K562 (cell line): Measurements from ENCODE around the gene PTPN7. TPM values are rescaled to one million over a fixed set of nuclear protein-coding genes. Genes with fewer than 3 reads are reported as not detected.

Source experiments
- HNRNPK ChIP-seq: fragments of 200-400 bp; formaldehyde crosslinking; IDR thresholded peaks from one replicate; pipeline ENCODE4 v1.6.1; 2018; ENCODE audit warnings: mild to moderate bottlenecking, low read depth, low read length; ENCODE audit not compliant: poor library complexity, severe bottlenecking
- KLF1 ChIP-seq: fragments of 450-650 bp; IDR thresholded peaks from 2 replicates; pipeline ENCODE4 v1.6.1; 2016; ENCODE audit warnings: missing genetic modification characterization, missing compliant biosample characterization
- ZKSCAN1 ChIP-seq: fragments of 150-350 bp; IDR thresholded peaks from 2 replicates; pipeline ENCODE4 v1.6.1; 2016; ENCODE audit warnings: low read depth, low read length
- ZNF584 ChIP-seq: fragments of 200-800 bp; sonication (Bioruptor generic); IDR thresholded peaks from 2 replicates; pipeline ENCODE4 v1.6.1; 2016; ENCODE audit warnings: low read depth, mild to moderate bottlenecking, missing genetic modification characterization, missing compliant biosample characterization
- ZNF644 ChIP-seq: fragments of 200-800 bp; sonication (Bioruptor generic); IDR thresholded peaks from 2 replicates; pipeline ENCODE4 v1.6.1; 2016; ENCODE audit warnings: low read depth, missing genetic modification characterization, missing compliant biosample characterization
- polyA plus RNA-seq, 8 experiments: library from polyadenylated mRNA; depleted of rRNA in 4 of 8; stranded (reverse) in 5 of 8; unstranded in 3 of 8; fragments of >200 nt; fragmentation: Nextera tagmentation in 2 of 8; fragmentation: Illumina TruSeq in 1 of 8; extraction: Ambion mirVana in 2 of 8; extraction: Trizol in 1 of 8; gene quantifications; 2 replicates each; pipeline versions ENCODE4 v1.2.1 to v1.2.3, GENCODE V29; 2011 to 2014; ENCODE audit warnings: inconsistent platforms in 1 of 8, missing spikeins in 1 of 8
- total RNA-seq, 7 experiments: library from RNA; depleted of rRNA in 6 of 7; stranded (reverse); fragments of >200 nt in 6 of 7; fragmentation: Illumina TruSeq in 2 of 7; extraction: Trizol in 2 of 7; gene quantifications; 2 replicates each; pipeline versions ENCODE4 v1.2.1 to v1.2.3, GENCODE V29; 2011 to 2021; ENCODE audit warnings: low replicate concordance in 1 of 7
- TF ChIP-seq, protein P1 (sequence below), 2 experiments: fragments of 200-800 bp in 1 of 2; sonication (Bioruptor generic) in 1 of 2; sonication (generic) in 1 of 2; formaldehyde crosslinking in 1 of 2; IDR thresholded peaks in 1 of 2; conservative IDR thresholded peaks in 1 of 2; 2 replicates each; pipeline versions ENCODE4 v1.5.0 to v1.6.1; 2016 to 2020; ENCODE audit warnings: missing compliant biosample characterization in 1 of 2, missing genetic modification characterization in 1 of 2, missing genetic modification reagents in 1 of 2
- TF ChIP-seq, protein P2 (sequence below): fragments of 200-800 bp; sonication (Bioruptor generic); IDR thresholded peaks from 2 replicates; pipeline ENCODE4 v1.6.1; 2016; ENCODE audit warnings: missing genetic modification characterization, missing compliant biosample characterization

Gene PTPN7
- total and polyA plus RNA-seq, 9 of the 15 experiments (the other 6 are each of a cell fraction or from before 2014, with no cell fraction given) = 18.7 to 144 (median 120) TPM

GRCh38 chr1:202208351-202208857 is 48.0 kb upstream of the PTPN7 start (continued):
- TF ChIP-seq KLF1 (tag) (no peak), ZNF584 (no peak), ZNF644 (tag) (no peak), HNRNPK (no peak), ZKSCAN1 (no peak)
- TF ChIP-seq, protein P1, sequence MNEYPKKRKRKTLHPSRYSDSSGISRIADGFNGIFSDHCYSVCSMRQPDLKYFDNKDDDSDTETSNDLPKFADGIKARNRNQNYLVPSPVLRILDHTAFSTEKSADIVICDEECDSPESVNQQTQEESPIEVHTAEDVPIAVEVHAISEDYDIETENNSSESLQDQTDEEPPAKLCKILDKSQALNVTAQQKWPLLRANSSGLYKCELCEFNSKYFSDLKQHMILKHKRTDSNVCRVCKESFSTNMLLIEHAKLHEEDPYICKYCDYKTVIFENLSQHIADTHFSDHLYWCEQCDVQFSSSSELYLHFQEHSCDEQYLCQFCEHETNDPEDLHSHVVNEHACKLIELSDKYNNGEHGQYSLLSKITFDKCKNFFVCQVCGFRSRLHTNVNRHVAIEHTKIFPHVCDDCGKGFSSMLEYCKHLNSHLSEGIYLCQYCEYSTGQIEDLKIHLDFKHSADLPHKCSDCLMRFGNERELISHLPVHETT (CRISPR knock-in tag; conservative IDR thresholded peaks at IDR 0.05 in 1 of 2, IDR thresholded peaks at IDR 0.05 in 1 of 2) = no peak
- TF ChIP-seq, protein P2, sequence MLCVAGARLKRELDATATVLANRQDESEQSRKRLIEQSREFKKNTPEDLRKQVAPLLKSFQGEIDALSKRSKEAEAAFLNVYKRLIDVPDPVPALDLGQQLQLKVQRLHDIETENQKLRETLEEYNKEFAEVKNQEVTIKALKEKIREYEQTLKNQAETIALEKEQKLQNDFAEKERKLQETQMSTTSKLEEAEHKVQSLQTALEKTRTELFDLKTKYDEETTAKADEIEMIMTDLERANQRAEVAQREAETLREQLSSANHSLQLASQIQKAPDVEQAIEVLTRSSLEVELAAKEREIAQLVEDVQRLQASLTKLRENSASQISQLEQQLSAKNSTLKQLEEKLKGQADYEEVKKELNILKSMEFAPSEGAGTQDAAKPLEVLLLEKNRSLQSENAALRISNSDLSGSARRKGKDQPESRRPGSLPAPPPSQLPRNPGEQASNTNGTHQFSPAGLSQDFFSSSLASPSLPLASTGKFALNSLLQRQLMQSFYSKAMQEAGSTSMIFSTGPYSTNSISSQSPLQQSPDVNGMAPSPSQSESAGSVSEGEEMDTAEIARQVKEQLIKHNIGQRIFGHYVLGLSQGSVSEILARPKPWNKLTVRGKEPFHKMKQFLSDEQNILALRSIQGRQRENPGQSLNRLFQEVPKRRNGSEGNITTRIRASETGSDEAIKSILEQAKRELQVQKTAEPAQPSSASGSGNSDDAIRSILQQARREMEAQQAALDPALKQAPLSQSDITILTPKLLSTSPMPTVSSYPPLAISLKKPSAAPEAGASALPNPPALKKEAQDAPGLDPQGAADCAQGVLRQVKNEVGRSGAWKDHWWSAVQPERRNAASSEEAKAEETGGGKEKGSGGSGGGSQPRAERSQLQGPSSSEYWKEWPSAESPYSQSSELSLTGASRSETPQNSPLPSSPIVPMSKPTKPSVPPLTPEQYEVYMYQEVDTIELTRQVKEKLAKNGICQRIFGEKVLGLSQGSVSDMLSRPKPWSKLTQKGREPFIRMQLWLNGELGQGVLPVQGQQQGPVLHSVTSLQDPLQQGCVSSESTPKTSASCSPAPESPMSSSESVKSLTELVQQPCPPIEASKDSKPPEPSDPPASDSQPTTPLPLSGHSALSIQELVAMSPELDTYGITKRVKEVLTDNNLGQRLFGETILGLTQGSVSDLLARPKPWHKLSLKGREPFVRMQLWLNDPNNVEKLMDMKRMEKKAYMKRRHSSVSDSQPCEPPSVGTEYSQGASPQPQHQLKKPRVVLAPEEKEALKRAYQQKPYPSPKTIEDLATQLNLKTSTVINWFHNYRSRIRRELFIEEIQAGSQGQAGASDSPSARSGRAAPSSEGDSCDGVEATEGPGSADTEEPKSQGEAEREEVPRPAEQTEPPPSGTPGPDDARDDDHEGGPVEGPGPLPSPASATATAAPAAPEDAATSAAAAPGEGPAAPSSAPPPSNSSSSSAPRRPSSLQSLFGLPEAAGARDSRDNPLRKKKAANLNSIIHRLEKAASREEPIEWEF (CRISPR knock-in tag) = no peak
